HepG2 (cell line): ENCODE measurements around the gene EGF. TPM values are rescaled to one million over a fixed set of nuclear protein-coding genes. Genes with fewer than 3 reads are reported as not detected.

Source experiments
- ATAC-seq: fragments of 200-7000 bp; cut with Tn5 transposase; 3 replicates; pipeline ENCODE4 v1.9.1; 2020; ENCODE audit warnings: mild to moderate bottlenecking, moderate library complexity
- BruUV-seq: library from RNA; stranded (reverse); fragments of 400-500 nt; replicated peaks from 2 replicates; lab custom pipeline; 2021; lab: Mats Ljungman, UMichigan
- CTCF ChIA-PET: fragments of 300-600 bp; formaldehyde crosslinking; extraction: SDS; loops from one replicate; lab custom pipeline; 2021; ENCODE audit warnings: low total read pairs, inconsistent platforms, low intra/inter-chr PET ratio; lab: Yijun Ruan, JAX
- POLR2A ChIA-PET: fragments of 350-600 bp; sonication (Branson Sonifier 250); formaldehyde crosslinking; loops from one replicate; lab custom pipeline; 2020; ENCODE audit warnings: antibody characterized with exemption, inconsistent platforms; lab: Yijun Ruan, JAX
- DNase-seq: peaks from one replicate; pipeline ENCODE4 v3.0.0-alpha.2; 2015; ENCODE audit warnings: low spot score
- FAIRE-seq: peaks from 3 replicates; lab custom pipeline; 2011; peaks lifted over from hg19 to GRCh38; lab: Jason Lieb, UNC
- H2AFZ ChIP-seq: one replicate; pipeline ENCODE4 v1.6.1; 2011; ENCODE audit warnings: low read length, inconsistent platforms
- H3K27ac ChIP-seq: fragments of 300-600 bp; 3 replicates; pipeline ENCODE4 v1.8.0; 2011; ENCODE audit warnings: mixed run types, mild to moderate bottlenecking, mixed read lengths, low read length, inconsistent platforms; ENCODE audit not compliant: insufficient read depth; ENCODE audit errors: extremely low read length
- H3K27me3 ChIP-seq, 2 experiments: fragments of 200-600 bp in 1 of 2; 2 replicates in 1 of 2; 3 replicates in 1 of 2; pipeline versions ENCODE4 v1.6.0 to v1.8.0; 2011; ENCODE audit warnings: low read length in 2 of 2, mild to moderate bottlenecking in 2 of 2, moderate library complexity in 2 of 2, inconsistent platforms in 1 of 2; ENCODE audit not compliant: insufficient read depth in 2 of 2, control insufficient read depth in 1 of 2
- H3K36me3 ChIP-seq, 2 experiments: fragments of 200-600 bp in 1 of 2; replicated peaks in 1 of 2; 2 replicates in 1 of 2; 3 replicates in 1 of 2; pipeline versions ENCODE4 v1.5.1 to v1.8.0; 2011; ENCODE audit warnings: low read length in 2 of 2, inconsistent platforms in 1 of 2; ENCODE audit not compliant: insufficient read depth in 2 of 2, control insufficient read depth in 1 of 2
- H3K4me1 ChIP-seq: 2 replicates; pipeline ENCODE4 v1.5.1; 2012; ENCODE audit warnings: low read length, inconsistent platforms; ENCODE audit not compliant: insufficient read depth
- H3K4me2 ChIP-seq: 2 replicates; pipeline ENCODE4 v1.6.0; 2011; ENCODE audit warnings: low read depth, low read length, inconsistent platforms
- H3K4me3 ChIP-seq, 3 experiments: fragments of 200-600 bp in 1 of 3; sonication (generic), shearing (Covaris generic) in 1 of 3; replicated peaks in 1 of 3; 2 replicates each; pipeline ENCODE4 v1.5.1; 2011 to 2016; ENCODE audit warnings: low read length in 3 of 3, inconsistent platforms in 2 of 3, low read depth in 2 of 3, mild to moderate bottlenecking in 2 of 3, control low read depth in 1 of 3, mixed read lengths in 1 of 3; ENCODE audit not compliant: insufficient read depth in 1 of 3
- H3K79me2 ChIP-seq: one replicate; pipeline ENCODE4 v1.6.1; 2011; ENCODE audit warnings: low read length, inconsistent platforms; ENCODE audit not compliant: insufficient read depth
- H3K9ac ChIP-seq: 2 replicates; pipeline ENCODE4 v1.6.0; 2011; ENCODE audit warnings: mild to moderate bottlenecking, low read depth, low read length, inconsistent platforms; ENCODE audit not compliant: insufficient read depth
- H3K9me3 ChIP-seq: 2 replicates; pipeline ENCODE4 v1.5.1; 2012; ENCODE audit warnings: mild to moderate bottlenecking, low read length
- H4K20me1 ChIP-seq: 2 replicates; pipeline ENCODE4 v1.6.0; 2011; ENCODE audit warnings: inconsistent platforms, mild to moderate bottlenecking, low read length, moderate library complexity; ENCODE audit not compliant: insufficient read depth
- ETV5 ChIP-seq: IDR thresholded peaks from 2 replicates; pipeline ENCODE4 v1.6.1; 2018; ENCODE audit warnings: missing biosample characterization, missing genetic modification reagents, inconsistent platforms, borderline replicate concordance
- HOXA9 ChIP-seq: sonication (generic); formaldehyde crosslinking; IDR thresholded peaks from 2 replicates; pipeline ENCODE4 v1.8.1; 2022; ENCODE audit warnings: missing genetic modification reagents, mild to moderate bottlenecking, moderate library complexity, borderline replicate concordance
- JARID2 ChIP-seq: sonication (generic); formaldehyde crosslinking; IDR thresholded peaks from 2 replicates; pipeline ENCODE4 v1.8.1; 2023; ENCODE audit warnings: missing genetic modification reagents, inconsistent platforms; ENCODE audit not compliant: insufficient replicate concordance
- SIN3B ChIP-seq: fragments of 150-350 bp; IDR thresholded peaks from 2 replicates; pipeline ENCODE4 v1.6.1; 2014; ENCODE audit warnings: low read length
- SMYD3 ChIP-seq: sonication (generic); formaldehyde crosslinking; IDR thresholded peaks from 2 replicates; pipeline ENCODE4 v1.8.1; 2023; ENCODE audit warnings: mild to moderate bottlenecking, missing genetic modification reagents
- SNRNP70 ChIP-seq: fragments of 200-400 bp; formaldehyde crosslinking; IDR thresholded peaks from 2 replicates; pipeline ENCODE4 v1.6.1; 2017; ENCODE audit warnings: mild to moderate bottlenecking, low read depth, low read length, moderate library complexity
- YEATS4 ChIP-seq: sonication (generic); formaldehyde crosslinking; IDR thresholded peaks from 2 replicates; pipeline ENCODE4 v1.4.0; 2020; ENCODE audit warnings: missing genetic modification reagents, borderline replicate concordance
- ZFP1 ChIP-seq: IDR thresholded peaks from 2 replicates; pipeline ENCODE4 v1.6.1; 2016
- ZNF33B ChIP-seq: sonication (generic); formaldehyde crosslinking; IDR thresholded peaks from 2 replicates; pipeline ENCODE4 v1.5.1; 2020; ENCODE audit warnings: mild to moderate bottlenecking, missing genetic modification reagents
- ZNF83 ChIP-seq: sonication (generic); formaldehyde crosslinking; IDR thresholded peaks from 2 replicates; pipeline ENCODE4 v1.4.0; 2020; ENCODE audit warnings: missing genetic modification reagents, mild to moderate bottlenecking, borderline replicate concordance
- WGBS: methylation state at CpG from one replicate; pipeline ENCODE4 v1.1.6; 2017; ENCODE audit warnings: low lambda C conversion rate; 5-methylcytosine and 5-hydroxymethylcytosine counted together
- in situ Hi-C: cut with HindIII; loops from 2 replicates; pipeline ENCODE4 v1.10.0; 2017; ENCODE audit warnings: low pct_unique_long_range_greater_than_20kb; ENCODE audit not compliant: extremely low pct_ligation_motif_present
- intact Hi-C: fragments of 100-400 bp; cut with micrococcal nuclease; formaldehyde crosslinking; loops from one replicate; pipeline ENCODE4 v1.10.0; 2022; ENCODE audit not compliant: unreplicated experiment
- polyA plus RNA-seq, 8 experiments: library from polyadenylated mRNA; depleted of rRNA in 3 of 8; stranded (reverse) in 7 of 8; unstranded in 1 of 8; fragments of >200 nt; fragmentation: Illumina TruSeq in 4 of 8; extraction: Trizol in 4 of 8; gene quantifications; 2 replicates each; pipeline versions ENCODE4 v1.2.1 to v1.2.3, GENCODE V29; 2011 to 2016; ENCODE audit warnings: low read depth in 4 of 8, missing spikeins in 1 of 8, mixed read lengths in 1 of 8; ENCODE audit not compliant: insufficient read depth in 1 of 8
- total RNA-seq, 5 experiments: library from RNA; depleted of rRNA; stranded (reverse); fragments of >200 nt; fragmentation: Illumina TruSeq; extraction: Trizol; gene quantifications; 2 replicates each; pipeline ENCODE4 v1.2.3, GENCODE V29; 2016; ENCODE audit warnings: low read depth in 1 of 5
- TF ChIP-seq, protein P1 (sequence below): sonication (generic); formaldehyde crosslinking; IDR thresholded peaks from 2 replicates; pipeline ENCODE4 v1.4.0; 2020; ENCODE audit warnings: low read depth, missing genetic modification reagents
- TF ChIP-seq, protein P2 (sequence below): sonication (generic); formaldehyde crosslinking; conservative IDR thresholded peaks from 2 replicates; pipeline ENCODE4 v1.8.1; 2023; ENCODE audit warnings: missing genetic modification reagents

The EGF gene
- total and polyA plus RNA-seq, 2 of the 13 experiments (the other 11 are each of a cell fraction or from before 2014, with no cell fraction given): 0.07 to 0.08 TPM

DNA sequence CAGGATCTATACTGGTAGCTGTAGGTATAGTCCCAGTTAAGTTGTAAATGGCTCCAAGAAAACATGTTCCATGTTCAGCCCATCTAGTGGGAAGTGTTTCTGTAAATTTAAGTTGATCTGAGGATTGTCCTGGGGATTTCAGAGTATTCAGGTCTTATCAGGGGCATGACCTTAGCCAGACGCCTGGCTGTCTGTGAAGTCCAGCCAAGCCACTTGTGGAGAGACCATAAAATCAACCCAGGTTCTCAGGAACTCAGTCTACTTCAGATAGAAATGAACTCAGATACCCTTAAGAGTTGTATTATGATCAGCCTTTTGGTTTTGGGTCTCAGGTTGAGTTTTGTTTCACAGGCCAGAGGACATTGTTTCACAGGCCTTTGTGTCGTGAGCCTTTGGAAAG is 95.9 kb downstream of the EGF start:
- no peaks in the 10 kb centered on the region for H3K36me3 ChIP-seq
- H2AFZ ChIP-seq: no peak overlapping the region
- DNase-seq (no peak), FAIRE-seq (no peak), ATAC-seq (no peak)
- no peaks in the 10 kb centered on the region for H4K20me1 ChIP-seq
- no peaks in the 10 kb centered on the region for H3K27me3 ChIP-seq
- BruUV-seq: no TSS peak
- CTCF ChIA-PET: interaction anchor here (1.8 kb wide), 1 partner anchor 10 kb away, joined by 5 read pairs; no protein-coding TSS in a partner anchor
- intact Hi-C loops (loop anchor here (5.0 kb wide), 2 partner anchors 189 to 334 kb away; partner anchors contain the start of gene ELOVL6), in situ Hi-C loops (loop anchor here (5.0 to 25.0 kb wide), 3 partner anchors 306 to 1629 kb away; no protein-coding TSS in a partner anchor)
- H3K4me1 ChIP-seq: peaks cover 29% of the 10 kb centered on the region
- no peak overlapping the region for H3K9ac ChIP-seq
- no peak overlapping the region for H3K27ac ChIP-seq
- no peak overlapping the region for H3K4me3 ChIP-seq
- POLR2A ChIA-PET: no interaction called here
- no peak for TF ChIP-seq SNRNP70
- no peak for TF ChIP-seq SMYD3 (CRISPR knock-in tag)
- TF ChIP-seq HOXA9 (CRISPR knock-in tag): no peak
- TF ChIP-seq ETV5: no peak
- H3K4me2 ChIP-seq: no peak overlapping the region
- no peaks in the 10 kb centered on the region for H3K9me3 ChIP-seq
- no peaks in the 10 kb centered on the region for H3K79me2 ChIP-seq
- WGBS: 0% methylated on average over 1 of the region's 2 CpGs

DNA sequence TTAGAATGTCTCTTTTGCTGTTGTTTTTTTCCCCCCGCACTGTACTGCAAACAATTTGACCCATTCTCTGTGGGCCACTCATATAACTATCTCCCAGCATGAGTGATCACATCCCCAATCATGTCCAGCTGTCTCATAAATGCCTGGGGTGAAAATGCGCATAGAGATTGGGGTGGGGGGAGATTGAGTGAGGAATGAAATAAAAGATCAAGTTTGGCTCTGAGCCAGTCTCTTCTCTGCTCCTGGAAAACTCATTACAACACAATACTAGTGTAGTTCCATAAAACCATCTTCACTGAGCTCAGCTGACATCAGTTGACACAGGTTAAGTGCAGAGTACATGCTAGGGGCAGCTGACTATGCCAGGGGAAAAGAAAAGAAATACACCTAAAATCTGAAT is 96.9 kb downstream of the EGF start:
- no TSS peak for BruUV-seq
- intact Hi-C loops: loop anchor here (5.0 kb wide), 2 partner anchors 188 to 333 kb away; partner anchors contain the start of gene ELOVL6
- CTCF ChIA-PET: no interaction called here
- in situ Hi-C loops: loop anchor here (5.0 to 25.0 kb wide), 3 partner anchors 305 to 1628 kb away; no protein-coding TSS in a partner anchor
- Histone ChIP-seq H3K27ac (no peak overlapping the region), H3K9me3 (no peaks in the 10 kb centered on the region), H4K20me1 (no peaks in the 10 kb centered on the region), H3K27me3 (no peaks in the 10 kb centered on the region), H3K4me2 (no peak overlapping the region), H2AFZ (no peak overlapping the region), H3K9ac (no peak overlapping the region), H3K4me1 (peaks cover 29% of the 10 kb centered on the region), H3K36me3 (no peaks in the 10 kb centered on the region), H3K79me2 (no peaks in the 10 kb centered on the region), H3K4me3 (no peak overlapping the region)
- FAIRE-seq (no peak), DNase-seq (no peak), ATAC-seq (no peak)
- POLR2A ChIA-PET: no interaction called here
- WGBS: 67% methylated on average over 2 of the region's 2 CpGs
- TF ChIP-seq, protein P1, sequence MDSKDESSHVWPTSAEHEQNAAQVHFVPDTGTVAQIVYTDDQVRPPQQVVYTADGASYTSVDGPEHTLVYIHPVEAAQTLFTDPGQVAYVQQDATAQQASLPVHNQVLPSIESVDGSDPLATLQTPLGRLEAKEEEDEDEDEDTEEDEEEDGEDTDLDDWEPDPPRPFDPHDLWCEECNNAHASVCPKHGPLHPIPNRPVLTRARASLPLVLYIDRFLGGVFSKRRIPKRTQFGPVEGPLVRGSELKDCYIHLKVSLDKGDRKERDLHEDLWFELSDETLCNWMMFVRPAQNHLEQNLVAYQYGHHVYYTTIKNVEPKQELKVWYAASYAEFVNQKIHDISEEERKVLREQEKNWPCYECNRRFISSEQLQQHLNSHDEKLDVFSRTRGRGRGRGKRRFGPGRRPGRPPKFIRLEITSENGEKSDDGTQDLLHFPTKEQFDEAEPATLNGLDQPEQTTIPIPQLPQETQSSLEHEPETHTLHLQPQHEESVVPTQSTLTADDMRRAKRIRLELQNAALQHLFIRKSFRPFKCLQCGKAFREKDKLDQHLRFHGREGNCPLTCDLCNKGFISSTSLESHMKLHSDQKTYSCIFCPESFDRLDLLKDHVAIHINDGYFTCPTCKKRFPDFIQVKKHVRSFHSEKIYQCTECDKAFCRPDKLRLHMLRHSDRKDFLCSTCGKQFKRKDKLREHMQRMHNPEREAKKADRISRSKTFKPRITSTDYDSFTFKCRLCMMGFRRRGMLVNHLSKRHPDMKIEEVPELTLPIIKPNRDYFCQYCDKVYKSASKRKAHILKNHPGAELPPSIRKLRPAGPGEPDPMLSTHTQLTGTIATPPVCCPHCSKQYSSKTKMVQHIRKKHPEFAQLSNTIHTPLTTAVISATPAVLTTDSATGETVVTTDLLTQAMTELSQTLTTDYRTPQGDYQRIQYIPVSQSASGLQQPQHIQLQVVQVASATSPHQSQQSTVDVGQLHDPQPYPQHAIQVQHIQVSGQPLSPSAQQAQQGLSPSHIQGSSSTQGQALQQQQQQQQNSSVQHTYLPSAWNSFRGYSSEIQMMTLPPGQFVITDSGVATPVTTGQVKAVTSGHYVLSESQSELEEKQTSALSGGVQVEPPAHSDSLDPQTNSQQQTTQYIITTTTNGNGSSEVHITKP (CRISPR knock-in tag): no peak
- TF ChIP-seq, protein P2, sequence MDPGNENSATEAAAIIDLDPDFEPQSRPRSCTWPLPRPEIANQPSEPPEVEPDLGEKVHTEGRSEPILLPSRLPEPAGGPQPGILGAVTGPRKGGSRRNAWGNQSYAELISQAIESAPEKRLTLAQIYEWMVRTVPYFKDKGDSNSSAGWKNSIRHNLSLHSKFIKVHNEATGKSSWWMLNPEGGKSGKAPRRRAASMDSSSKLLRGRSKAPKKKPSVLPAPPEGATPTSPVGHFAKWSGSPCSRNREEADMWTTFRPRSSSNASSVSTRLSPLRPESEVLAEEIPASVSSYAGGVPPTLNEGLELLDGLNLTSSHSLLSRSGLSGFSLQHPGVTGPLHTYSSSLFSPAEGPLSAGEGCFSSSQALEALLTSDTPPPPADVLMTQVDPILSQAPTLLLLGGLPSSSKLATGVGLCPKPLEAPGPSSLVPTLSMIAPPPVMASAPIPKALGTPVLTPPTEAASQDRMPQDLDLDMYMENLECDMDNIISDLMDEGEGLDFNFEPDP (CRISPR knock-in tag): no peak
- no peak for TF ChIP-seq YEATS4 (CRISPR knock-in tag)
- TF ChIP-seq ZNF83 (CRISPR knock-in tag): no peak
- no peak for TF ChIP-seq SIN3B
- no peak for TF ChIP-seq JARID2 (CRISPR knock-in tag)
- TF ChIP-seq ZFP1 (CRISPR knock-in tag): no peak
- no peak for TF ChIP-seq ZNF33B (CRISPR knock-in tag)
